ENCODE data around the gene FAM53B.

FAM53B gene

GRCh38 chr10:124708246-124708779, 35.9 kb downstream of the FAM53B start:
- no peak for DNase-seq (ENCODE audit: low read depth)
- no peak for TF ChIP-seq CTCF (IDR thresholded peaks at IDR 0.05; ENCODE audit: insufficient read depth, low read depth, low read length, missing control alignments)
- no peak overlapping the region for H3K4me3 ChIP-seq (ENCODE audit: low read length)

- no peak for TF ChIP-seq CTCF (IDR thresholded peaks at IDR 0.05; ENCODE audit: insufficient read depth, low read depth, low read length, missing control alignments)
- no peak overlapping the region for H3K4me3 ChIP-seq (ENCODE audit: low read length)
- DNase-seq (ENCODE audit: low read depth), result no peak
Measured at GRCh38 chr10:124707551-124707950, 36.6 kb downstream of the FAM53B start.

- H3K4me3 ChIP-seq (ENCODE audit: low read length), result no peak overlapping the region
- no peak for TF ChIP-seq CTCF (IDR thresholded peaks at IDR 0.05; ENCODE audit: insufficient read depth, low read depth, low read length, missing control alignments)
- DNase-seq (ENCODE audit: low read depth), result no peak
Measured at GRCh38 chr10:124707144-124707467, 37.1 kb downstream of the FAM53B start.

GRCh38 chr10:124706462-124707143, 37.6 kb downstream of the FAM53B start:
- no peak for TF ChIP-seq CTCF (IDR thresholded peaks at IDR 0.05; ENCODE audit: insufficient read depth, low read depth, low read length, missing control alignments)
- H3K4me3 ChIP-seq (ENCODE audit: low read length), result no peak overlapping the region
- no peak for DNase-seq (ENCODE audit: low read depth)

GRCh38 chr10:124705817-124706461, 38.2 kb downstream of the FAM53B start:
- TF ChIP-seq CTCF (IDR thresholded peaks at IDR 0.05; ENCODE audit: insufficient read depth, low read depth, low read length, missing control alignments), result no peak
- DNase-seq (ENCODE audit: low read depth), result no peak
- H3K4me3 ChIP-seq (ENCODE audit: low read length), result no peak overlapping the region

- TF ChIP-seq CTCF (IDR thresholded peaks at IDR 0.05; ENCODE audit: insufficient read depth, low read depth, low read length, missing control alignments), result no peak
- DNase-seq (ENCODE audit: low read depth), result no peak
- no peak overlapping the region for H3K4me3 ChIP-seq (ENCODE audit: low read length)
Measured at GRCh38 chr10:124705381-124705740, 38.8 kb downstream of the FAM53B start.

Data from epithelial cell of esophagus (primary cell).